ENCODE results near the gene TRIM14.

GRCh38 chr9:98096091-98096490, 22.9 kb downstream of the TRIM14 start:
- TF ChIP-seq, protein P1, sequence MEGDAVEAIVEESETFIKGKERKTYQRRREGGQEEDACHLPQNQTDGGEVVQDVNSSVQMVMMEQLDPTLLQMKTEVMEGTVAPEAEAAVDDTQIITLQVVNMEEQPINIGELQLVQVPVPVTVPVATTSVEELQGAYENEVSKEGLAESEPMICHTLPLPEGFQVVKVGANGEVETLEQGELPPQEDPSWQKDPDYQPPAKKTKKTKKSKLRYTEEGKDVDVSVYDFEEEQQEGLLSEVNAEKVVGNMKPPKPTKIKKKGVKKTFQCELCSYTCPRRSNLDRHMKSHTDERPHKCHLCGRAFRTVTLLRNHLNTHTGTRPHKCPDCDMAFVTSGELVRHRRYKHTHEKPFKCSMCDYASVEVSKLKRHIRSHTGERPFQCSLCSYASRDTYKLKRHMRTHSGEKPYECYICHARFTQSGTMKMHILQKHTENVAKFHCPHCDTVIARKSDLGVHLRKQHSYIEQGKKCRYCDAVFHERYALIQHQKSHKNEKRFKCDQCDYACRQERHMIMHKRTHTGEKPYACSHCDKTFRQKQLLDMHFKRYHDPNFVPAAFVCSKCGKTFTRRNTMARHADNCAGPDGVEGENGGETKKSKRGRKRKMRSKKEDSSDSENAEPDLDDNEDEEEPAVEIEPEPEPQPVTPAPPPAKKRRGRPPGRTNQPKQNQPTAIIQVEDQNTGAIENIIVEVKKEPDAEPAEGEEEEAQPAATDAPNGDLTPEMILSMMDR (IDR thresholded peaks at IDR 0.05) = no peak
- no peak for TF ChIP-seq POLR2A (IDR thresholded peaks at IDR 0.05)
- no peak for TF ChIP-seq POLR2AphosphoS5 (IDR thresholded peaks at IDR 0.05)

Measured in gastroesophageal sphincter (tissue), 3 donors.